Glomerular endothelial cell (primary cell): ENCODE data around the gene ZNF563. TPM values are rescaled to one million over a fixed set of nuclear protein-coding genes. Genes with fewer than 3 reads are reported as not detected.

ENCODE experiments used
- DNase-seq: peaks from one replicate; pipeline ENCODE4 v3.0.0-alpha.2; 2011; ENCODE audit warnings: low read depth, low spot score; ENCODE audit errors: extremely low read depth
- total RNA-seq: library from RNA; depleted of rRNA; stranded (reverse); fragments of >200 nt; gene quantifications from 2 replicates; pipeline ENCODE4 v1.2.3, GENCODE V29; 2015

Gene ZNF563
- total RNA-seq, 1 donor from 2014 or later = 0.93 TPM

DNA sequence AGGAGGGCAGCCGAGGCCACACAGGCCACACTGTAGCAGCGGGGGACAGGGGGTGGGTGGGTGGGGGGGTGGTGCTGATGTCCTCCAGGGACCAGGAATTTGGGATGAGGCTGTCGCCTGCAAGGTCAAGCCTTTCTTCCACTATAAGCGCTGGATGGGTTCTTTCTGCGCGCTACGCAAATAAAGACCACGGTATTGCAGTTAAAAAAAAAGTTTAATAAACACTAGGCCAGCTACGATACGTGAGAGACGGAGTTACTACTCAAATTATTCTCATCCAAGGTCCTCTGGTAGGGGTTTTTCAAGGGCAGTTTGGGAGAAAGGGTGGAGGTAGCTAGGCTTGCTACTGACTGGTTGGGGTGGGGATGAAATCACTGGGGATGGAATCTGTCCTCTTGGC, 38.2 kb downstream of the ZNF563 start:
- no peak for DNase-seq

GRCh38 chr19:12294249-12295158, 38.9 kb downstream of the ZNF563 start, which contains the start of gene ZNF44:
Gene ZNF44, minus strand, starts transcription at chr19:12294883. Its CDS starts 189 bp downstream, at chr19:12294694.
- DNase-seq = peak; percentile 69

DNA sequence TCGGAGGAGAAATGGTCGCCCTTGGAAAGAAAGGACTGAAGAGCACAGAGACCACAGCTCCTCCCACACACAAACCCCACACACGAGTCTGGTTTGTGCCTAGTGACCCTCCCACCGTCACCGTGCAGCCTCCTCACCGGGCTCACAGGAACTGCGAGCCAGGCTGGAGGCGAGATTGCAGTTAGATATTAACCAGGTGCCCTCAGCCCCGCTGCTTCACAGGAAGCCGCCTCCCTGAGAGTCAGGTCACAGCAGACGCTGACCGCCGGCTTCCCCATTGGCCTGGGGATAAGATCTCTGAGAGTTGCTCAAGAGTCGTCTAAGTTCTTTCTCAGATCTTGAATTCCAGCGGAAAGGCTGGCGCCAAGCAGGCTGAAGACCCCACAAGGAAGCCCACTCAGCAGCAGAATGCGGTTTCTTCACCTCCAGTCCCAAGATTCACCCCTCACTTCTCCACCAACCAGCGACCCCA, 39.6 kb downstream of the ZNF563 start:
- no peak for DNase-seq

GRCh38 chr19:12289790-12290065, 43.7 kb downstream of the ZNF563 start:
- no peak for DNase-seq

GRCh38 chr19:12287958-12288500, 45.4 kb downstream of the ZNF563 start:
- DNase-seq = no peak

- DNase-seq = no peak
Measured at GRCh38 chr19:12284631-12285030, 48.8 kb downstream of the ZNF563 start.

DNA sequence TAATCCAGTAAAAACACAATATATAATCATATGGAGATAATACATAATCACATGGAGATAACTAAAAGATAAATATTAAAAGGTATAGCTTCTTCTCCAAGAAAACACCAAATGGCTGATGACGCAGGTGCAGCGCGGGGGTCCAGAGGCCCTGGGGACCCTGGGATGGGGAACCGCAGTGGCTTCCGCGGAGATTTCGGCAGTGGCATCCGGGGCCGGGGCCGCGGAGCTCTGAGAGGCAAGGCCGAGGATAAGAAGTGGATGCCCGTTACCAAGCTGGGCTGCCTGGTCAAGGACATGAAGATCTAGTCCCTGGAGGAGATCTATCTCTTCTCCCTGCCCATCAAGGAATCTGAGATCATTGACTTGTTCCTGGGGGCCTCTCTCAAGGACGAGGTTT, 49.2 kb downstream of the ZNF563 start:
- DNase-seq = no peak

DNA sequence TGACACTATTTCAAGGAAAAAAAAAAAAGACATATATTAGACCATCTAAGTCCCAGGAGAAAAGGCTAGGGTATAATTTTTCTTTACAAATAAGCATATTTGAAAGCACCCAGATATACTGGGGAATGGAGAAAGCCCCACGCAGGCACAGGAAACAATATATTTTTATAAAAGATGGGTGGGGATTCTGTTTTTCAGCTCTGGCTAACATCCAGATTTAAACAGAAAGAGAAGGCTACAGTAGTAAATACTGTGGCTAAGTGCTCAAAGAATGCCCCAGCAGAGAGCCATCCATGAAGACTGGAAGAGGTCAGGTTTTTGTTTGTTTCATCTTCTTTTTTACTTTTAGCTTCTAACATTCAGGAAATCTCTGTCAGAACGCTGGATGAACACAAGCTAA, 54.7 kb downstream of the ZNF563 start:
- no peak for DNase-seq

DNA sequence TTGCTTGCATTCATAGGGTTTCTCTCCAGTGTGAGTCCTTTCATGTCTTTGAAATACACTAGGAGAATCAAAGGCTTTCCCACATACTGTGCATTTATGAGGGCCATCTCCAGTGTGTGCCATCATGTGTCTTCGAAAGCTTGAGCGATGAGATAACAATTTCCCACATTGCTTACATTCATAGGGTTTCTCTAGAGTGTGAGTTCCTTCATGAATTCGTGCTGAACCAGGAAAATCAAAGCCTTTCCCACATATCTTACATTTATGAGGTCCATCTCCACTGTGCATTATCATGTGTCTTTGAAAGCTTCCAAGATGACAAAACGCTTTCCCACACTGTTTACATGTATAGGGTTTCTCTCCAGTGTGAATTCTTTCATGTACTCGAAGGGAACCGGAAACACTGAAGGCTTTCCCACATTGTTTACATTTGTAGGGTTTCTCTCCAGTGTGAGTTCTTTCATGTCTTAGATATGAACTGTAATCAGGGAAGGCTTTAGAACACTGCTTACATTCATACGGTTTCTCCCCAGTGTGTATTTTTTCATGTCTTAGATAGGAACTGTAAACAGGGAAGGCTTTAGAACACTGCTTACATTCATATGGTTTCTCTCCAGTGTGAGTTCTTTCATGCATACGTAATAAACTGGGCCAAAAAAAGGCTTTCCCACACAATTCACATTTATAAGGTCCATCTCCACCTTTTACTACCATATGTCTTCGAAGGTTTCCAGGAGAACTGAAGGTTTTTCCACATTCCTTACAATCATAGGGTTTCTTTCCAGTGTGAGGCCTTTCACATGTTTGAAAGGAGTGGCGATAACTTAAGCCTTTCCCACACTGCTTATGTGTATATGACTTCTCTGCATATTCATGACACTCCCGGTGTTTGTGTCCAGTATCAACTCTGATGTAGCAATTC, 60.2 kb downstream of the ZNF563 start:
- no peak for DNase-seq

DNA sequence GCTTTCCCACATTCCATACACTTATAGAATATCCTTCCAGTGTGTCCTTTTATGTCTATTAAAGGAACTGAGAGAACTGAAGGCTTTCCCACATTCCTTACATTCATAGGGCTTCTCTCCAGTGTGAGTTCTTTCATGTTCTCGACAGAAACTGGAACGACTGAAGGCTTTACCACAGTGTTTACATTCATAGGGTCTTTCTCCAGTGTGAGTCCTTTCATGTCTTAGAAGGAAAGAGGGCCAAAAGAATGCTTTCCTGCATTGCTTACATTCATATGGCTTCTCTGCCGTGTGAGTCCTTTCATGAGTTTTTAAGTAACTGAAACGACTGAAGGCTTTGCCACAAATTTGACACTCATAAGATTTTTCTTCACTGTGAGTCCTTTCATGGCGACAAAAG, 61.0 kb downstream of the ZNF563 start:
- DNase-seq = no peak

DNA sequence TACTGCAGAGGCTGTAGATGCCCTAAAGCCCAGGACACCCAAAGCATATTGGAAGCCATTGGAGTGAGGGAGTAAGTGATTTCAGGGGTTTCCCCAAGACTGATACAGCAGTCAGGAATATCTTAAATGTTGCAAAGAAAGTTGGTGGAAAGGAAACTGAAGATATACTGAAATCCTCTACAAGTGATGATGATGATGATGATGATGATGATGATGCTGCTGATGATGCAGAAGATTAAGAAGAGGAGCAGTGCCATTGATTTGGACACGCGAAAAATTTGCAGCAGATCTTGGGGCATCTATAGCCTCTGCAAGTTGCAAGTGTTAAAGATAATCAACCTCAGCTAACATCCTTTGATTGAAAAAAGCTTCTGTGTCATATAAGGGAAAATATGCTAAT, 62.6 kb downstream of the ZNF563 start:
- DNase-seq = no peak

Other genes with a start within 250 kb of the ZNF563 start
- gene ZNF20, start 193.3 kb downstream of the ZNF563 start, total RNA-seq = 2.4 and 2.6 TPM in 2 replicates
- 8.5 and 12.3 TPM in 2 replicates for gene ZNF625, start 176.9 kb downstream of the ZNF563 start, total RNA-seq
- 3.9 and 4.6 TPM in 2 replicates for gene ZNF136, start 170.5 kb downstream of the ZNF563 start, total RNA-seq
- gene ZNF44, start 38.8 kb downstream of the ZNF563 start, total RNA-seq = 5.3 and 5.5 TPM in 2 replicates
- 0.48 and 1.1 TPM in 2 replicates for gene ZNF442, start 32.0 kb upstream of the ZNF563 start, total RNA-seq
- 3.8 and 3.9 TPM in 2 replicates for gene ZNF799, start 67.6 kb upstream of the ZNF563 start, total RNA-seq
- gene ZNF443, start 107.4 kb upstream of the ZNF563 start, total RNA-seq = 1.2 and 2.3 TPM in 2 replicates
- gene ZNF709, start 151.2 kb upstream of the ZNF563 start, total RNA-seq = 0.58 and 1.7 TPM in 2 replicates
- gene ZNF564, start 217.8 kb upstream of the ZNF563 start, total RNA-seq = 3.4 and 6.2 TPM in 2 replicates